Neuronal stem cell (in vitro differentiated cells): ENCODE data around the gene PFKFB3.
"Not testable (repeated sequence)": the region's sequence is repeated elsewhere in the genome, so short reads cannot be mapped to it uniquely, and the experiment has no call there.

ENCODE experiments used
- DNase-seq: peaks from one replicate; pipeline ENCODE4 v3.0.0-alpha.2; 2013; ENCODE audit warnings: low spot score
- H2AFZ ChIP-seq: one replicate; pipeline ENCODE4 v1.6.1; 2013; ENCODE audit warnings: mild to moderate bottlenecking, low read length, inconsistent platforms
- H2AK5ac ChIP-seq: 2 replicates; pipeline ENCODE4 v1.6.1; 2013; ENCODE audit warnings: low read depth, mild to moderate bottlenecking, inconsistent platforms, low read length, moderate library complexity, mixed read lengths
- H2BK120ac ChIP-seq: 2 replicates; pipeline ENCODE4 v1.6.1; 2013; ENCODE audit warnings: low read depth, mild to moderate bottlenecking, inconsistent platforms, low read length, moderate library complexity, mixed read lengths
- H2BK12ac ChIP-seq: one replicate; pipeline ENCODE4 v1.6.1; 2013; ENCODE audit warnings: low read length, inconsistent platforms
- H2BK15ac ChIP-seq: 2 replicates; pipeline ENCODE4 v1.6.1; 2013; ENCODE audit warnings: mild to moderate bottlenecking, low read length, inconsistent platforms, mixed read lengths
- H2BK5ac ChIP-seq: one replicate; pipeline ENCODE4 v1.6.1; 2013; ENCODE audit warnings: inconsistent platforms, mild to moderate bottlenecking, low read length, moderate library complexity
- H3K14ac ChIP-seq: one replicate; pipeline ENCODE4 v1.6.1; 2013; ENCODE audit warnings: low read length, inconsistent platforms
- H3K18ac ChIP-seq: 2 replicates; pipeline ENCODE4 v1.6.1; 2013; ENCODE audit warnings: low read length, inconsistent platforms
- H3K23ac ChIP-seq: 2 replicates; pipeline ENCODE4 v1.6.1; 2013; ENCODE audit warnings: low read depth, mild to moderate bottlenecking, mixed read lengths, low read length, inconsistent platforms; ENCODE audit not compliant: poor library complexity
- H3K27ac ChIP-seq: replicated peaks from 3 replicates; pipeline ENCODE4 v1.5.1; 2013; ENCODE audit warnings: low read length, inconsistent platforms
- H3K27me3 ChIP-seq, 3 experiments: 2 replicates each; pipeline ENCODE4 v1.6.1; 2013; ENCODE audit warnings: low read length in 3 of 3, mild to moderate bottlenecking in 2 of 3, inconsistent platforms in 1 of 3, low read depth in 1 of 3, mixed read lengths in 1 of 3, moderate library complexity in 1 of 3; ENCODE audit not compliant: control insufficient read depth in 3 of 3, insufficient read depth in 3 of 3
- H3K36me3 ChIP-seq, 2 donors: replicated peaks in 1 of 2; 2 replicates each; pipeline ENCODE4 v1.6.1; 2013; ENCODE audit warnings: low read length in 2 of 2; ENCODE audit not compliant: control insufficient read depth in 2 of 2, insufficient read depth in 2 of 2
- H3K4ac ChIP-seq: 2 replicates; pipeline ENCODE4 v1.6.1; 2013; ENCODE audit warnings: inconsistent platforms, mild to moderate bottlenecking, low read length, moderate library complexity
- H3K4me1 ChIP-seq, 2 donors: 1 replicate in 1 of 2; 2 replicates in 1 of 2; pipeline ENCODE4 v1.6.1; 2013; ENCODE audit warnings: low read length in 2 of 2, low read depth in 1 of 2; ENCODE audit not compliant: control insufficient read depth in 2 of 2, insufficient read depth in 1 of 2
- H3K4me2 ChIP-seq: one replicate; pipeline ENCODE4 v1.6.1; 2013; ENCODE audit warnings: mild to moderate bottlenecking, low read length, inconsistent platforms; ENCODE audit not compliant: insufficient read depth, poor library complexity, severe bottlenecking
- H3K4me3 ChIP-seq, 2 donors: 2 replicates each; pipeline ENCODE4 v1.5.1; 2013; ENCODE audit warnings: low read length in 2 of 2, mild to moderate bottlenecking in 2 of 2, inconsistent platforms in 1 of 2, moderate library complexity in 1 of 2
- H3K79me1 ChIP-seq: one replicate; pipeline ENCODE4 v1.6.1; 2013; ENCODE audit warnings: low read depth, mild to moderate bottlenecking, inconsistent platforms, low read length, moderate library complexity
- H3K9ac ChIP-seq: one replicate; pipeline ENCODE4 v1.6.1; 2013; ENCODE audit warnings: mild to moderate bottlenecking, low read depth, low read length, inconsistent platforms; ENCODE audit not compliant: poor library complexity
- H3K9me3 ChIP-seq, 2 donors: replicated peaks in 1 of 2; 2 replicates each; pipeline versions ENCODE3 to v1.6.1; 2013; ENCODE audit warnings: low read length in 2 of 2, mild to moderate bottlenecking in 2 of 2, inconsistent platforms in 1 of 2, low read depth in 1 of 2, mixed read lengths in 1 of 2, moderate library complexity in 1 of 2; ENCODE audit not compliant: control insufficient read depth in 2 of 2, insufficient read depth in 1 of 2
- H4K8ac ChIP-seq: one replicate; pipeline ENCODE4 v1.6.1; 2013; ENCODE audit warnings: low read depth, mild to moderate bottlenecking, inconsistent platforms, low read length, moderate library complexity
- H4K91ac ChIP-seq: one replicate; pipeline ENCODE4 v1.6.1; 2013; ENCODE audit warnings: low read length, low read depth, mild to moderate bottlenecking, inconsistent platforms; ENCODE audit not compliant: poor library complexity
- WGBS, 2 donors: extraction: QIAGEN DNeasy Blood & Tissue Kit; methylation state at CpG; one replicate each; pipeline ENCODE4 v1.1.7; 2013; ENCODE audit warnings: missing lambda C conversion rate in 2 of 2, mixed read lengths in 1 of 2; ENCODE audit not compliant: insufficient read length in 2 of 2, insufficient replicate concordance in 1 of 2; ENCODE audit errors: extremely low coverage in 2 of 2; 5-methylcytosine and 5-hydroxymethylcytosine counted together

Gene PFKFB3

GRCh38 chr10:6190033-6190432 lies 12.7 kb upstream of the PFKFB3 start:
- H2BK15ac ChIP-seq, H4K8ac ChIP-seq, H4K91ac ChIP-seq, H3K14ac ChIP-seq, H2AFZ ChIP-seq, H2AK5ac ChIP-seq, H3K9me3 ChIP-seq, H3K4me3 ChIP-seq, H3K27ac ChIP-seq, H2BK120ac ChIP-seq, H3K79me1 ChIP-seq, H3K23ac ChIP-seq, H3K36me3 ChIP-seq, H3K18ac ChIP-seq, H3K9ac ChIP-seq, DNase-seq, H2BK5ac ChIP-seq, H3K27me3 ChIP-seq, H2BK12ac ChIP-seq, H3K4ac ChIP-seq, H3K4me1 ChIP-seq, H3K4me2 ChIP-seq: not testable (repeated sequence)
- no CpG with 5 or more reads among the region's 9 CpGs for WGBS, 2 donors

GRCh38 chr10:6191147-6191546 lies 11.6 kb upstream of the PFKFB3 start:
- no peak overlapping the region for H2BK15ac ChIP-seq
- no peak overlapping the region for H3K18ac ChIP-seq
- H3K4me1 ChIP-seq: peaks cover 0 to 1% of the 10 kb centered on the region in 2 donors
- no peak overlapping the region for H4K8ac ChIP-seq
- no peak overlapping the region for H2BK120ac ChIP-seq
- no peak overlapping the region for H2BK5ac ChIP-seq
- DNase-seq: no peak
- no peaks in the 10 kb centered on the region for H3K9me3 ChIP-seq
- no peaks in the 10 kb centered on the region for H3K36me3 ChIP-seq
- H2BK12ac ChIP-seq: no peak overlapping the region
- no peak overlapping the region for H3K4ac ChIP-seq
- H2AK5ac ChIP-seq: no peak overlapping the region
- H3K9ac ChIP-seq: no peak overlapping the region
- no CpG with 5 or more reads among the region's 8 CpGs for WGBS, 2 donors
- no peaks in the 10 kb centered on the region for H3K79me1 ChIP-seq
- no peak overlapping the region for H3K23ac ChIP-seq
- no peak overlapping the region for H4K91ac ChIP-seq
- no peak overlapping the region for H3K27ac ChIP-seq
- no peak overlapping the region for H3K4me2 ChIP-seq
- no peak overlapping the region for H3K14ac ChIP-seq
- no peaks in the 10 kb centered on the region for H3K27me3 ChIP-seq
- H3K4me3 ChIP-seq: no peak overlapping the region
- H2AFZ ChIP-seq: no peak overlapping the region

GRCh38 chr10:6191569-6191968 lies 11.2 kb upstream of the PFKFB3 start:
- Histone ChIP-seq H2BK15ac (no peak overlapping the region), H2AK5ac (no peak overlapping the region), H4K8ac (no peak overlapping the region), H3K27ac (no peak overlapping the region), H4K91ac (no peak overlapping the region), H3K4me1 (peaks cover 0 to 1% of the 10 kb centered on the region in 2 donors), H3K9me3 (no peaks in the 10 kb centered on the region), H3K23ac (no peak overlapping the region), H2BK120ac (no peak overlapping the region), H3K4ac (no peak overlapping the region), H2BK5ac (no peak overlapping the region), H3K79me1 (no peaks in the 10 kb centered on the region), H3K36me3 (no peaks in the 10 kb centered on the region), H3K18ac (no peak overlapping the region), H2AFZ (no peak overlapping the region), H3K9ac (no peak overlapping the region), H3K4me3 (no peak overlapping the region), H3K27me3 (no peaks in the 10 kb centered on the region), H3K4me2 (no peak overlapping the region), H2BK12ac (no peak overlapping the region), H3K14ac (no peak overlapping the region)
- no CpG with 5 or more reads among the region's 19 CpGs for WGBS, 2 donors
- no peak for DNase-seq

GRCh38 chr10:6193342-6193741 lies 9.4 kb upstream of the PFKFB3 start:
- not testable (repeated sequence) for H3K4me1 ChIP-seq, H3K9ac ChIP-seq, H3K4me2 ChIP-seq, H3K27ac ChIP-seq, H2AFZ ChIP-seq, H2BK12ac ChIP-seq, H3K9me3 ChIP-seq, H4K8ac ChIP-seq, H3K79me1 ChIP-seq, H4K91ac ChIP-seq, H3K18ac ChIP-seq, H2BK5ac ChIP-seq, H3K14ac ChIP-seq, H2AK5ac ChIP-seq, H3K27me3 ChIP-seq, H3K23ac ChIP-seq, H2BK120ac ChIP-seq, DNase-seq, H3K4ac ChIP-seq, H2BK15ac ChIP-seq, H3K36me3 ChIP-seq, H3K4me3 ChIP-seq
- no CpG with 5 or more reads among the region's 5 CpGs for WGBS, 2 donors
